ENCODE results near the gene NHERF1.
A peak's percentile ranks its signal among the peaks of the same experiment; 100 is the strongest.

The NHERF1 gene

DNA sequence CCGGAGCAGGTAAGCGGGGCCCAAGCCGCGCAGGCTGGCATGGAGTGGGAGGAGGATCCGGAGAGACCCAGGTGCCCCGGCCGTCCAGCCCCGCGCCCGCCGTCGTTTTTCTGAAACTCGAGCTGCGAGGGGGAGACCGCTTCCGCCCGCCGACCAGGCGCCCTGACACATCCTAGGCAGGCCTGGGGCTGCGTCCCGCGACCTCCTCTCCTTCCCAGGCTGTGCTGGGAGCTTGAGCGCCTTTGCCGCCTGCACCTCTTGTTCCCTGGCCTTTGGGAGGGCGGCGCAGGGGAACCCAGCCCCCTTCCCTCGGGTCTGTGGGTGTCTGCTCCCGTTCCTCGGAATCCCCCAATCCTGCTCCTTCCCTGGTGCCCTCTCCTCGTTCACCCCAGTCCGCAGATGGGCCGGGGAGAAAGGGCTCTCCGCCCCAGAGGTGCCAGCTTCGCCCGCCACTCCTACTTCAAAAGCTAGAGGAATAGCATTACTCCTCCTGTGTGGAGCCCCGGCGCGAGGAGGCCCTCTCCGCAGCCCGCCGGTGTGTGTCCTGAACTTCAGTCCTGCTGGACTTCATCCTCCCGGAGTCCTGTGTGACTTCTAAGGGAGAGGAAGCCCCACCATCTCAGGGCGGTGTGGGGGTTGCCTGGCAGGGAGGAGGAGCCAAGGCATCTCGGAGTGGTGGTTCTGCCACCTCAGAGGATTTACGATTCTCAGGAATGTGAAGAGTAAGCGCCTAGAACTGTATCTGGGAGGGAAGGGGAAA is 1.0 kb downstream of the NHERF1 start:
- H3K4me3 ChIP-seq (replicated peaks; ENCODE audit: low read depth, low read length): peak overlapping the region; percentile 73
- DNase-seq (ENCODE audit: low read depth): no peak
- TF ChIP-seq, protein P1, sequence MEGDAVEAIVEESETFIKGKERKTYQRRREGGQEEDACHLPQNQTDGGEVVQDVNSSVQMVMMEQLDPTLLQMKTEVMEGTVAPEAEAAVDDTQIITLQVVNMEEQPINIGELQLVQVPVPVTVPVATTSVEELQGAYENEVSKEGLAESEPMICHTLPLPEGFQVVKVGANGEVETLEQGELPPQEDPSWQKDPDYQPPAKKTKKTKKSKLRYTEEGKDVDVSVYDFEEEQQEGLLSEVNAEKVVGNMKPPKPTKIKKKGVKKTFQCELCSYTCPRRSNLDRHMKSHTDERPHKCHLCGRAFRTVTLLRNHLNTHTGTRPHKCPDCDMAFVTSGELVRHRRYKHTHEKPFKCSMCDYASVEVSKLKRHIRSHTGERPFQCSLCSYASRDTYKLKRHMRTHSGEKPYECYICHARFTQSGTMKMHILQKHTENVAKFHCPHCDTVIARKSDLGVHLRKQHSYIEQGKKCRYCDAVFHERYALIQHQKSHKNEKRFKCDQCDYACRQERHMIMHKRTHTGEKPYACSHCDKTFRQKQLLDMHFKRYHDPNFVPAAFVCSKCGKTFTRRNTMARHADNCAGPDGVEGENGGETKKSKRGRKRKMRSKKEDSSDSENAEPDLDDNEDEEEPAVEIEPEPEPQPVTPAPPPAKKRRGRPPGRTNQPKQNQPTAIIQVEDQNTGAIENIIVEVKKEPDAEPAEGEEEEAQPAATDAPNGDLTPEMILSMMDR (IDR thresholded peaks at IDR 0.05; ENCODE audit: low read length, missing control alignments): no peak

DNA sequence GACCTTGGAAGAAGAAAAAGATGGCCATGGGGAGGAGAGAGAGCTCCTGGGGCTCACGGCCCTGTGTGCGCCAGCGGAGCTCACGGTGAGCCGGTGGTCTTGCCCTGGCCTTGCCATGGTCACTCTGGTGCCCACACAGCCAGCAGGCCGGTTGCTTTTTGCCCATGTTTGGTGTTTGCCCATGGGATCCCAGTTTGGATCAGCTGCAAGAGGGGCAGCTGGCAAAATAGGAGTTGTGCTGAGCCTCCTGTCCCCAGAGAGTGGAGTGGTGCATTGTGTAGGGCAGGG is 1.6 kb downstream of the NHERF1 start:
- no peak for DNase-seq (ENCODE audit: low read depth)
- TF ChIP-seq, protein P1 (IDR thresholded peaks at IDR 0.05; ENCODE audit: low read length, missing control alignments): no peak
- peak overlapping the region; percentile 73 for H3K4me3 ChIP-seq (replicated peaks; ENCODE audit: low read depth, low read length)

DNA sequence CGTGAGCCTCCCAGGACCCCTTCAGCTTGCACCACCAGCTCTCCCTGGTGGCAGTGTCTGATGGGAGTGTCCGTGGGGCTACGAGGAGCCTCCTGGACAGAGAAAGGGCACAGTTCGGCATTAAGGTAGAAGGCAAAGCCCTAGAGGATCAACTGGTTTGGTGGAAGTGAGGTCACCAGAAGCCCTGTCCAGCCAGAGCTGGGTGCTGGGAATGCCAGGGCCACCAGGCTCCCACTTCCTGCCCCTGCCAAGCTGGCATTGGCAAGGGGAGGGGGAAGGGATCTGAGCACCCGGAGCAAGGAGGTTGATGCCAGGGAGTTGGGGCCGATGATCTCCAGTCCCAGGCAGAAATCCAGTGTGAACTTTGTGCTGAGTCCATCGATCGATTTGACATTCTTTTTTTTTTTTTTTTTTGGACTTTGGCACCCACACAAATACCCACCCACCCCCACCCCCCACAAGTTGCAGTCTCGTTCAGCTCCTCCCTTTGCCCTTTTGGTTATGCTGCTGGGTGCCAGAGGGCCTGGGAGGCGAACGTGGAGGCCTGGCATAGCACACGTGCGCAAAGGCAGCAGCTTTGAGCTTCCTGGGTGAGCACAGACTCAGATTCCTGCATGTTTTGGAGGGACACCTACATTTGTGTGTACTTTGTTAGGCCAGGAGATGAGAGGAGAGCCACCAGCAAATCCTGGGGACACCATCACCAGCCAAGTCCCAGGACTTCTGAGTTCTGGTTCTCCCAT is 2.1 kb downstream of the NHERF1 start:
- TF ChIP-seq, protein P1 (IDR thresholded peaks at IDR 0.05; ENCODE audit: low read length, missing control alignments): no peak
- H3K4me3 ChIP-seq (replicated peaks; ENCODE audit: low read depth, low read length): peak overlapping the region; percentile 73
- no peak for DNase-seq (ENCODE audit: low read depth)

DNA sequence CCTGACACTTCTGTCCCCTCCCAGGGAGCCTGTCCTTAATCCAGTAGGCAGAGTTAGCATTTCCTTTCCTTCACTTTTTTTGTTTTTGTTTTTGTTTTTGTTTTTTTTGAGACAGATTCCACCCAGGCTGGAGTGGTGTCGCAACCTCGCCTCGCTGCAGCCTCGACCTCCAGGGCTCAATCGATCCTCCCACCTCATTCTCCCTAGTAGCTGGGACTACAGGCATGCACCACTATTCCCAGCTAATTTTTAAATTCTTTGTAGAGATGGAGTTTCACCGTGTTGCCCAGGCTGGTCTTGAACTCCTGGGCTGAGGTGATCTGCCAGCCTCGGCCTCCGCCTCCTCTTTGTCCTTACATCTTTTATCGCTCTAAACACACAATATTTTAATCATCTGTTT is 4.0 kb downstream of the NHERF1 start:
- H3K4me3 ChIP-seq (replicated peaks; ENCODE audit: low read depth, low read length): no peak overlapping the region
- no peak for DNase-seq (ENCODE audit: low read depth)

DNA sequence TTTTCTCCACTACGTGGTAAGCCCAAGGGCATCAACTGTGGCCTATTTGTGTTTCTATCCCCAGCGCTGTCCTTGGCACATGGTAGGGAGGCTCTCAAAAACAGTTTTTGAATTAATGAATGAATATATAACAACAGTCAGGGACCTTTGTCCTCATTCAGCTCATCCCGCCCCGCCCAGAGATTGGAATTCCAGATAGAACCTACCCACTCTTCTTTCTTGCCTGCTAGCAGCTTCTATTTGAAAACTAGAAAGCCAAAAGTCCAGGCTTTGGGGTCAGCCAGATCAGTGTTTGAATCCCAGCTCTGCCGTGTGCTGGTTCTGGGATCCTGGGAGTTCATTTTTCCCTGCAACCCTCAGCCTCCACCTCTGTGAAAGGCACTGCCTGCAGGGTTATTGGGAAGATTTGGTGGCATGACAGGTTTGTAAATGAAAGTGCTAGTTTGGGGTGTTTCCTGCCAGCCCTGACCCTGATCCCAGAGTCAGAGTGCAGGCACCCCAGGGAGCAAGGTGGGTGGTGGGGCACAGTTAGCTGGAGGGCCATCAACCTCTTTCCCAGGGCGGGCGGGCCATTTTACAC is 4.5 kb downstream of the NHERF1 start:
- H3K4me3 ChIP-seq (replicated peaks; ENCODE audit: low read depth, low read length): no peak overlapping the region
- TF ChIP-seq, protein P1 (IDR thresholded peaks at IDR 0.05; ENCODE audit: low read length, missing control alignments): no peak
- DNase-seq (ENCODE audit: low read depth): no peak

More for the DNA sequence above, 4.0 kb downstream of the NHERF1 start:
- TF ChIP-seq, protein P1 (IDR thresholded peaks at IDR 0.05; ENCODE audit: low read length, missing control alignments): no peak

DNA sequence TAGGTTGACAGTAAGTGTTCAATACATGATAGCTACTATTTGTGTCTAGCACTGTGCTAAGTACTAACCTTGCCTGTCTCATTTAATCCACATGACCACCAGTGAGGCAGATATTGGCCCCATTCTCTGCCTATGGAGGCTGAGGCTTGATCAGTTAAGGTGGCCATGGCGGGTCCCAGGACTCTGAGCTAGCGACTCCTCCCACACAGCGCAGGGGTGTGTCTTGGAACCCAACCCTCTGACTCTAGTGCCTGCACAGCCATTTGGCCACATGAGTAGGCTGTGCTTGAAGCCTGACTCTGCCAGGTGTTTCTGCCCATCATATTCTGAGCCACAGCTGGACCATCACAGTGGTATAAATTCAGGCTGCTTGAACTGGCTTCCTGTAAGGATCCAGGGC is 6.4 kb downstream of the NHERF1 start:
- no peak for DNase-seq (ENCODE audit: low read depth)
- TF ChIP-seq, protein P1 (IDR thresholded peaks at IDR 0.05; ENCODE audit: low read length, missing control alignments): no peak
- no peak overlapping the region for H3K4me3 ChIP-seq (replicated peaks; ENCODE audit: low read depth, low read length)

Measured in fibroblast of pulmonary artery (primary cell).